Measurements from ENCODE around the gene PDE8B.

Gene PDE8B

DNA sequence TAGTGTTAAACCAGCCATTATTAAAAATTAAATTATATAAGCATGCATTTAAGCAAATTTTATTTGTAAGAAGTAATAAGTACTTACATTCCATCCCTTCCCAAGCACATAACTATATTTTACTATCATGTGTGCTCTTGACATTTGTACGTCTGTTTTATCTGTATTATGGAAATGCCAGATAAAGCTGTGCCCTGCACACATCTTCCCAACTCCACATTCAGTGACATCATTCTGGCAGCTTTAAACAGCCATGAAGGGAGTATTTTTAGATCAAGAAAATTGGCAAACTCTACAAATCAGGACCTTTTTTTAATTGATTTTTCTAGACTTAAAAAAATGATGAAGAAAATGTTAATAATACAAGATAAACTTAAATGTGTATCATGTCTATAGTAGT, 150.5 kb downstream of the PDE8B start:
- no peak for DNase-seq (ENCODE audit: extremely low spot score)
- ChIA-PET CTCF (no interaction called here), POLR2A (no interaction called here)
- TF ChIP-seq ARNT (IDR thresholded peaks at IDR 0.05) (no peak), FOXA1 (IDR thresholded peaks at IDR 0.05) (no peak), L3MBTL2 (conservative IDR thresholded peaks at IDR 0.05) (no peak), SP1 (IDR thresholded peaks at IDR 0.05) (no peak), ELF4 (IDR thresholded peaks at IDR 0.05) (no peak), FOXK2 (IDR thresholded peaks at IDR 0.05) (no peak), NFRKB (IDR thresholded peaks at IDR 0.05) (no peak), TARDBP (IDR thresholded peaks at IDR 0.05) (no peak), SUZ12 (IDR thresholded peaks at IDR 0.05) (no peak), ZNF384 (IDR thresholded peaks at IDR 0.05) (no peak), BHLHE40 (IDR thresholded peaks at IDR 0.05; ENCODE audit: borderline replicate concordance) (no peak), CTBP1 (IDR thresholded peaks at IDR 0.05; ENCODE audit: borderline replicate concordance) (no peak)
- TF ChIP-seq, protein P1, sequence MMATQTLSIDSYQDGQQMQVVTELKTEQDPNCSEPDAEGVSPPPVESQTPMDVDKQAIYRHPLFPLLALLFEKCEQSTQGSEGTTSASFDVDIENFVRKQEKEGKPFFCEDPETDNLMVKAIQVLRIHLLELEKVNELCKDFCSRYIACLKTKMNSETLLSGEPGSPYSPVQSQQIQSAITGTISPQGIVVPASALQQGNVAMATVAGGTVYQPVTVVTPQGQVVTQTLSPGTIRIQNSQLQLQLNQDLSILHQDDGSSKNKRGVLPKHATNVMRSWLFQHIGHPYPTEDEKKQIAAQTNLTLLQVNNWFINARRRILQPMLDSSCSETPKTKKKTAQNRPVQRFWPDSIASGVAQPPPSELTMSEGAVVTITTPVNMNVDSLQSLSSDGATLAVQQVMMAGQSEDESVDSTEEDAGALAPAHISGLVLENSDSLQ (IDR thresholded peaks at IDR 0.05) = no peak

DNA sequence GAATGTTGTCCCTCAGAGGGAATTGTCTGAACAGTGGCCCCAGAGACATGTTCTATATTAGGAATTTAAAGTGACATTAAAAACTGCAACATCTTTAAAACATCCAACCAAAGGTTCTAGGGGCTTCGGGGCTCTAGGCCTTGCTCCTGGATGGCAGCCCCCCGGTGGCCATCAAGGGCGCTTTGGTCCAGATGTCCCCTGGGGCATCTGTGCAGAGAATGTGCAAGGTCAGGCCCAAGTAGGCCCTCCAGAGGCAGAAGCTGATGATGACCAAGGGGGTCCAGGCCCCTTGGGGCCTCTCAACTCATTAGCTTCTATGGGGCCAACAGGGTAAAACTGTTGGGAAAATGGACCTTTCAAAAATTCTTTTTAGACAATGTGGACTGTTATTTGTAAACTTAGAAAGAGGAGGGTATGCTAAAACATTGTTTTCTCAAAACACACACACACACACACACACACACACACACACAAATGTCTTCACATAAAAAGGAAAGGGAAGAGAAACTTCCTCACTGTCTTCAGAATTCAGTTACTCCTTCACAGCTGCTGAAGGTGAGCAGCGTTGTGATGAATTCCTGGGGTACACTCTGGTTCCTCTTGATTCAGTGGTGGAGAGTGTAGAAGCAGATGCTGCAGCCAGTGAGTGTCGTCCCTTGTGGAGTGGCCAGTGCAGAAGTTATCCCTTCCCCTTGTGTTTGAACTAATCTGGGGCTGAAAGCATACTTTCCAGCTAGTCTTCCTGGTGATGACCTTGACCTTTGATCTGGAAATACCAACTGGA, 156.4 kb downstream of the PDE8B start:
- no peak for DNase-seq (ENCODE audit: extremely low spot score)
- CTCF ChIA-PET = no interaction called here
- TF ChIP-seq FOXM1 (IDR thresholded peaks at IDR 0.05; ENCODE audit: borderline replicate concordance) (no peak), ELF4 (IDR thresholded peaks at IDR 0.05) (no peak), SUZ12 (IDR thresholded peaks at IDR 0.05) (no peak), TARDBP (IDR thresholded peaks at IDR 0.05) (no peak), FOXA1 (IDR thresholded peaks at IDR 0.05) (no peak), BHLHE40 (IDR thresholded peaks at IDR 0.05; ENCODE audit: borderline replicate concordance) (no peak)
- POLR2A ChIA-PET = no interaction called here

DNA sequence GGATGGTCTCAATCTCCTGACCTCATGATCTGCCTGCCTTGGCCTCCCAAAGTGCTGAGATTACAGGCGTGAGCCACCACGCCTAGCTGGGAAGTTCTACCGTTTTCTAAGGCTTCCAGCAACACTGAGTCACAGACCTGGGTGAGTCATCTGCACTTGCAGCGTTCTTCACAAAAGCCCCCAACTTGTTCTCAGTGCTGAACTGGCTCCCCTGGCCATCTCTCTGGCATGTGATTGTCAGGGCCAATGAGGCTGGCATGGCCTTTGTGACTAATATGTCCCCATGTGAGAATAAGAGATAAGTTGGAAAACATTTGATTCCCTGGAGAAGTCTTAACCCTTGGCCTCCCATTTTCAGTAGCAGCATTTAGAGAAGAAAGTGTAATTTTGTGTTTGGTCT, 157.3 kb downstream of the PDE8B start:
- no peak for TF ChIP-seq NFRKB (IDR thresholded peaks at IDR 0.05)
- TF ChIP-seq HDGF (IDR thresholded peaks at IDR 0.05; ENCODE audit: borderline replicate concordance) = no peak
- TF ChIP-seq SUZ12 (IDR thresholded peaks at IDR 0.05) = no peak
- no peak for TF ChIP-seq SP1 (IDR thresholded peaks at IDR 0.05)
- no peak for TF ChIP-seq CTBP1 (IDR thresholded peaks at IDR 0.05; ENCODE audit: borderline replicate concordance)
- TF ChIP-seq ZNF384 (IDR thresholded peaks at IDR 0.05) = no peak
- TF ChIP-seq ELF4 (IDR thresholded peaks at IDR 0.05) = no peak
- TF ChIP-seq ARNT (IDR thresholded peaks at IDR 0.05) = no peak
- TF ChIP-seq FOXK2 (IDR thresholded peaks at IDR 0.05) = no peak
- no peak for TF ChIP-seq L3MBTL2 (conservative IDR thresholded peaks at IDR 0.05)
- no peak for TF ChIP-seq BHLHE40 (IDR thresholded peaks at IDR 0.05; ENCODE audit: borderline replicate concordance)
- TF ChIP-seq, protein P1 (IDR thresholded peaks at IDR 0.05) = no peak
- no peak for TF ChIP-seq FOXM1 (IDR thresholded peaks at IDR 0.05; ENCODE audit: borderline replicate concordance)
- TF ChIP-seq LEF1 (IDR thresholded peaks at IDR 0.05; ENCODE audit: borderline replicate concordance) = no peak
- TF ChIP-seq TARDBP (IDR thresholded peaks at IDR 0.05) = no peak
- TF ChIP-seq FOXA1 (IDR thresholded peaks at IDR 0.05) = no peak
- DNase-seq (ENCODE audit: extremely low spot score) = no peak
- ChIA-PET POLR2A (no interaction called here), CTCF (no interaction called here)

DNA sequence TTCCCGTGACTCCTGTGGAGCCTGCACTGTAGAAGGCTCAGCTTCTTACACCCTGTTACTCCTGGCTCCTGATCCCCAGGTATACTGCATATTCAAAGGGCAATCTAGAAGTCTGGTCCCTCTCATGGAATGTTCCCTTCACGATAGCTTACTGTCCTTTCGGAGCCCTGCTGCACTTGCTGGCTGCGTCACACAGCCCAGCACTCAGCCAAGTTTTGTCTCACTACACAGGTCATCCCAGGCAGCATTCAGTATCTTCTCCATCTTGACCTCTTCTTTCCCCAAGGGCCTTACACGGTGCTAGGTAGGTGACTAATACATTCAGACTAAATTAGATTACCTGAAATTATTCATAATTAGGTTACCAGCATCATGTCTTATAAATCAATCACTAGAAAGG, 157.9 kb downstream of the PDE8B start:
- no peak for DNase-seq (ENCODE audit: extremely low spot score)
- TF ChIP-seq NFRKB (IDR thresholded peaks at IDR 0.05) (no peak), SUZ12 (IDR thresholded peaks at IDR 0.05) (no peak), ARNT (IDR thresholded peaks at IDR 0.05) (no peak), SP1 (IDR thresholded peaks at IDR 0.05) (no peak), HDGF (IDR thresholded peaks at IDR 0.05; ENCODE audit: borderline replicate concordance) (no peak), ZNF384 (IDR thresholded peaks at IDR 0.05) (no peak), TARDBP (IDR thresholded peaks at IDR 0.05) (no peak), FOXM1 (IDR thresholded peaks at IDR 0.05; ENCODE audit: borderline replicate concordance) (no peak), FOXK2 (IDR thresholded peaks at IDR 0.05) (no peak)
- TF ChIP-seq, protein P1 (IDR thresholded peaks at IDR 0.05) = no peak
- POLR2A ChIA-PET = no interaction called here
- CTCF ChIA-PET = no interaction called here

DNA sequence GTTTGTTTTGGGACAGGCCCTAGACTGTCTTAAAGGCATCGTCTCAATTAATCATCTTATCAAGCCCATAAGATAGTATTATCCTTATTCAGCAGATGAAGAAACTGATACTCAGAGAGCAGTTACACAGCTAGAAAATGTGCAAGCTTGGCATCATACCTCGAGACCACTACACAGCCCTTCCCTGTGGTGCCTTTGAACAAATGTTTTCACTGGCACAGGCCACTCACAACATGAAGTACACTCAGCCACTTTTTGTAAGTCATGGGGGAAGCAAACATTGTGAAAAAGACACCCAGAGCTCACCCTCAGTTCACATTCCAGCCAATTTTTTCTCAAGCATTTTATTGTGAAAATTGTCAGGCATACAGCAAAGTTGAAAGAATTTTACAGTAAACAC, 159.1 kb downstream of the PDE8B start:
- POLR2A ChIA-PET = no interaction called here
- CTCF ChIA-PET = no interaction called here
- TF ChIP-seq NFRKB (IDR thresholded peaks at IDR 0.05) = no peak
- no peak for TF ChIP-seq TARDBP (IDR thresholded peaks at IDR 0.05)
- TF ChIP-seq L3MBTL2 (conservative IDR thresholded peaks at IDR 0.05) = no peak
- TF ChIP-seq CTBP1 (IDR thresholded peaks at IDR 0.05; ENCODE audit: borderline replicate concordance) = no peak
- TF ChIP-seq, protein P1 (IDR thresholded peaks at IDR 0.05) = no peak
- TF ChIP-seq ELF4 (IDR thresholded peaks at IDR 0.05) = no peak
- TF ChIP-seq HDGF (IDR thresholded peaks at IDR 0.05; ENCODE audit: borderline replicate concordance) = no peak
- TF ChIP-seq ZNF384 (IDR thresholded peaks at IDR 0.05) = no peak
- TF ChIP-seq LEF1 (IDR thresholded peaks at IDR 0.05; ENCODE audit: borderline replicate concordance) = no peak
- no peak for TF ChIP-seq BHLHE40 (IDR thresholded peaks at IDR 0.05; ENCODE audit: borderline replicate concordance)
- TF ChIP-seq FOXA1 (IDR thresholded peaks at IDR 0.05) = no peak
- no peak for TF ChIP-seq FOXK2 (IDR thresholded peaks at IDR 0.05)
- DNase-seq (ENCODE audit: extremely low spot score) = no peak

DNA sequence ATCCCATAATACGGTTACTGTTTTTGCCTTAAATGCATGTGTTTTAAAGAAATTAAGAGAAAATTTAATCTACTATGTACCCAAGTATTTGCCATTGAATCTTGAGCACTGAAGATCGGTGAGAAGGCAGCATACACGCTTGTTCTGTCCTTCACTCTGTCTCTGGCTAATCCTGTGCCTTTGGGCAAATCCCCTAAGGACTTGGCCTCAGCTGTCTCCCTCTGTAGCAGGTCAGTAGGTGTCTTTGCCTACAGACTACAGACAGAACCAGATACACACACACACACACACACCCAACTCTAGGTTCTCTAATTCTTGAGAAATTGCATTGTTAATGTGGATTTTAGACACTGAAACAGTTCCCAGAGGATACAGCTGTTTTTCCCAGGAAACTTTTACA, 164.2 kb downstream of the PDE8B start:
- CTCF ChIA-PET = no interaction called here
- no peak for DNase-seq (ENCODE audit: extremely low spot score)
- POLR2A ChIA-PET = no interaction called here
- TF ChIP-seq, protein P1 (IDR thresholded peaks at IDR 0.05) = no peak
- no peak for TF ChIP-seq ARNT (IDR thresholded peaks at IDR 0.05)
- TF ChIP-seq LEF1 (IDR thresholded peaks at IDR 0.05; ENCODE audit: borderline replicate concordance) = no peak
- no peak for TF ChIP-seq FOXK2 (IDR thresholded peaks at IDR 0.05)
- no peak for TF ChIP-seq SUZ12 (IDR thresholded peaks at IDR 0.05)
- TF ChIP-seq ELF4 (IDR thresholded peaks at IDR 0.05) = no peak
- no peak for TF ChIP-seq CTBP1 (IDR thresholded peaks at IDR 0.05; ENCODE audit: borderline replicate concordance)
- no peak for TF ChIP-seq FOXM1 (IDR thresholded peaks at IDR 0.05; ENCODE audit: borderline replicate concordance)
- no peak for TF ChIP-seq L3MBTL2 (conservative IDR thresholded peaks at IDR 0.05)
- TF ChIP-seq TARDBP (IDR thresholded peaks at IDR 0.05) = no peak
- no peak for TF ChIP-seq BHLHE40 (IDR thresholded peaks at IDR 0.05; ENCODE audit: borderline replicate concordance)
- no peak for TF ChIP-seq FOXA1 (IDR thresholded peaks at IDR 0.05)
